Heart right ventricle (tissue), 16 donors: ENCODE data around the gene TPD52L2. TPM values are rescaled to one million over a fixed set of nuclear protein-coding genes. Genes with fewer than 3 reads are reported as not detected.
"Not testable (repeated sequence)": the region's sequence is repeated elsewhere in the genome, so short reads cannot be mapped to it uniquely, and the experiment has no call there.

Experiments
- ATAC-seq, 8 donors: fragments of 200-7000 bp; cut with Tn5 transposase; one replicate each; pipeline ENCODE4 v1.9.1; 2020; ENCODE audit warnings: mild to moderate bottlenecking in 8 of 8, moderate library complexity in 8 of 8, moderate number of reproducible peaks in 1 of 8
- DNase-seq, 2 donors: peaks; one replicate each; pipeline ENCODE4 v3.0.0-alpha.2; 2020
- H3K27ac ChIP-seq, 10 donors: fragments of 200-600 bp; sonication (generic) in 2 of 10; one replicate each; pipeline versions ENCODE4 v1.5.0 to v1.8.0; 2020 to 2022; ENCODE audit warnings: mild to moderate bottlenecking in 3 of 10
- H3K27me3 ChIP-seq, 7 donors: fragments of 200-600 bp; one replicate each; pipeline ENCODE4 v1.8.0; 2021 to 2022; ENCODE audit warnings: mild to moderate bottlenecking in 2 of 7
- H3K36me3 ChIP-seq, 9 donors: fragments of 200-600 bp; sonication (generic) in 1 of 9; one replicate each; pipeline versions ENCODE4 v1.5.0 to v1.8.0; 2020 to 2022; ENCODE audit warnings: mild to moderate bottlenecking in 2 of 9
- H3K4me1 ChIP-seq, 9 donors: fragments of 200-600 bp; sonication (generic) in 1 of 9; one replicate each; pipeline versions ENCODE4 v1.5.0 to v1.8.0; 2020 to 2022; ENCODE audit warnings: mild to moderate bottlenecking in 4 of 9
- H3K4me3 ChIP-seq, 10 donors: fragments of 200-600 bp; sonication (generic) in 2 of 10; one replicate each; pipeline versions ENCODE4 v1.5.0 to v1.8.0; 2020 to 2022; ENCODE audit warnings: mild to moderate bottlenecking in 7 of 10, moderate library complexity in 2 of 10
- H3K9me3 ChIP-seq, 11 donors: fragments of 200-600 bp in 10 of 11; sonication (generic) in 2 of 11; one replicate each; pipeline versions ENCODE4 v1.5.0 to v1.8.0; 2013 to 2022; ENCODE audit warnings: mild to moderate bottlenecking in 2 of 11, control low read depth in 1 of 11, moderate library complexity in 1 of 11
- CTCF ChIP-seq, 9 donors: fragments of 200-600 bp; sonication (generic) in 2 of 9; IDR thresholded peaks; one replicate each; pipeline versions ENCODE4 v1.5.0 to v1.8.0; 2021 to 2022; ENCODE audit warnings: antibody characterized with exemption in 9 of 9, mild to moderate bottlenecking in 5 of 9, moderate library complexity in 1 of 9
- WGBS, 2 donors: extraction: QIAGEN DNeasy Blood & Tissue Kit; methylation state at CpG; one replicate each; pipeline ENCODE4 v1.1.7; 2013; ENCODE audit warnings: inconsistent platforms in 1 of 2; 5-methylcytosine and 5-hydroxymethylcytosine counted together
- intact Hi-C, 10 donors: fragments of 100-400 bp; cut with DNase I; formaldehyde crosslinking; loops; one replicate each; pipeline versions ENCODE4 v1.11.1 to v1.14.2; 2022
- polyA plus RNA-seq, 2 donors: library from polyadenylated mRNA; stranded (reverse); fragments of 200-250 nt; gene quantifications; one replicate each; pipeline ENCODE4 v1.2.3, GENCODE V29; 2013
- total RNA-seq, 10 donors: library from RNA; stranded (reverse); fragmentation: NEBNext Ultra II Directional in 3 of 10; extraction: Animal tissue kit (Norgen Biotek cat#: 25700) in 3 of 10; gene quantifications; one replicate each; pipeline versions ENCODE4 v1.2.1 to v1.2.4, GENCODE V29; 2021 to 2023
- donor health status: Arrhythmogenic right ventricular cardiomyopathy.
- donor health status: ischemic (EF 13 %, LVEDD 7.1; RV severe dilation, severe dysfunction).
- donor health status: healthy with polysubstance abuse.
- donor health status: DM: no; HTN: yes; CAD: no.
- donor health status: DM: no; HTN: no; CAD: no.
- donor health status: ischemic (EF 25% LVEDD 6.9; RV normal size, moderate dysfunction).
- donor health status: ischemic (EF 25% LVEDD 5.7; RV mildly dilated, moderate dysfunction).
- donor health status: healthy.
- donor health status: DM: yes; HTN: yes; CAD: no.
- donor health status: Ischemic cardiomyopathy.
- donor health status: ischemic (EF 35%, LVEDD 5.7; RV mildly dilated, moderate dysfunction).
- donor health status: nonischemic (EF 11% LVEDD 7.7; RV severe dilation, severe dysfunction).
- donor health status: DM: yes; HTN: yes; CAD: no.
- donor health status: PGD.
- donor health status: ischemic (EF 29% LVEDD 5.4; RV normal size, mild dysfunction).
- donor health status: nonischemic (EF 23%, LVEDD 6.1; RV moderate dilation, normal function).

Gene TPD52L2
- total and polyA plus RNA-seq, 12 donors = 50.6 to 119 (median 72.8) TPM

GRCh38 chr20:63878899-63879663, 14.0 kb downstream of the TPD52L2 start:
- WGBS, 2 donors = 92 to 94% methylated on average over 14 of the region's 14 CpGs
- Histone ChIP-seq H3K4me3 (no peak overlapping the region), H3K27ac (no peak overlapping the region), H3K4me1 (peaks cover 0 to 18% (median 4%) of the 10 kb centered on the region in 9 donors), H3K9me3 (no peaks in the 10 kb centered on the region), H3K36me3 (peaks cover 0 to 91% (median 27%) of the 10 kb centered on the region in 9 donors), H3K27me3 (no peaks in the 10 kb centered on the region)
- TF ChIP-seq CTCF (IDR thresholded peaks at IDR 0.05) = no peak
- intact Hi-C loops = no loop called here
- DNase-seq = no peak
- ATAC-seq = no peak

DNA sequence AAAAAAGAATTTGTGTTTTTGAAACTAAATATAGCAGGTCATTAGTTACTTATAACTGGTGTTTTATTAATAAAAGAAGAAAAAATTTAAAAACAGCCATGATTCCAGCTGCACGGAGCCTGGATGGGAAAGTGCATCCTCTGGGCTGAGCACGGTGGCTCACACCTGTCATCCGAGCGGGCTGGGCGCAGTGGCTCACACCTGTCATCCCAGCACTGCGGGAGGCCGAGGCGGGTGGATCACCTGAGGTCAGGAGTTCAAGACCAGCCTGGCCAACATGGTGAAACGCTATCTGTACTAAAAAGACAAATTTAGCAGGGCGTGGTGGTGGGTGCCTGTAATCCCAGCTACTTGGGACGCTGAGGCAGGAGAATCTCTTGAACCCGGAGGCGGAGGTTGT, 15.8 kb downstream of the TPD52L2 start:
- DNase-seq, H3K9me3 ChIP-seq, H3K27ac ChIP-seq, ATAC-seq, H3K4me3 ChIP-seq, H3K27me3 ChIP-seq: not testable (repeated sequence)
- peaks cover 0 to 91% (median 18%) of the 10 kb centered on the region in 9 donors for H3K36me3 ChIP-seq
- intact Hi-C loops = loop anchor here in 1 of 10 donors (10.0 kb wide), 1 partner anchor 336 kb away; the partner anchor contains the start of gene SRMS
- 94 to 97% methylated on average over 13 of the region's 13 CpGs for WGBS, 2 donors
- H3K4me1 ChIP-seq = peaks cover 0 to 19% (median 6%) of the 10 kb centered on the region in 9 donors

DNA sequence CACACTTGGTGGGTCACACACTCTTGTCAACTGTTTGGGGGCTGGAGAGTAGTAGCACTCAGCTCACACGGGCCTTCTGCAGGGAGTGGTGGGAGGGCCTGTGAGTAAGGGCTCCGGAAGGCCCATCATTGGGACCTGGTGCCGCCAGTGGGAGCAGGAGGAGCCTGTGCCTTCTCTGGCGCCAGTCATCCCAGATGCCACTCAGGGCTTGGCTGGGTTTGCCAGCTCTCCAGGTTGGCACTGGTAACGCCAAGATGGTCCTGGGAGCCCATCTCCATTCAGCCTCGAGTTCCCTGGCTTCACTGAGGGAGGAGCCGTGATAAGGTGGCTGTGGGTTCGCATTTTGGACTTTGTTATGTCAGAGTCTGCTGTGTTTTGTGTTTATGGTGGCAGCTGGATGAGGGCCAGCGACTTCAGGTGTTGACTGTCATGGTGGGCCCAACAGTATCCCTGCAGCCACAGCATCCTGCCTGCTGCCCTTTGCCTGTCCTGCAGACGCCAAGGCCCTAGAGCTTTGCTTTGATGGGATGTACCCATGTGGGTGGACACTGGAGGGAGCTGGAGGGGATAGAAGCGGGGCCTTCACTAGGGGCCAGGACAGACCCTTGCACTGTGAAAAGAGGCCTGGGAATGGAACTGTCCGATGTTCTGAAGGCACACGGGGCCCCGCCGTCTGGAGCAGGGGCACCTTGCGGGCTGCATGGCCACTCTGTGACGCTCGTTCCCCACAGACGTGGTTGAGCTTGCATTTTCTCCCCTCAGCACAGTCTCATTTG, 16.6 kb downstream of the TPD52L2 start:
- H3K27ac ChIP-seq = no peak overlapping the region
- no peaks in the 10 kb centered on the region for H3K9me3 ChIP-seq
- peaks cover 0 to 91% (median 15%) of the 10 kb centered on the region in 9 donors for H3K36me3 ChIP-seq
- no peaks in the 10 kb centered on the region for H3K27me3 ChIP-seq
- H3K4me3 ChIP-seq = no peak overlapping the region
- no peak for TF ChIP-seq CTCF (IDR thresholded peaks at IDR 0.05)
- no peak for DNase-seq
- ATAC-seq = no peak
- intact Hi-C loops = loop anchor here in 1 of 10 donors (10.0 kb wide), 1 partner anchor 337 kb away; the partner anchor contains the start of gene SRMS
- H3K4me1 ChIP-seq = peaks cover 0 to 17% (median 6%) of the 10 kb centered on the region in 9 donors
- WGBS, 2 donors = 88% methylated on average over 19 of the region's 19 CpGs

GRCh38 chr20:63882257-63883200, 17.5 kb downstream of the TPD52L2 start:
- 87 to 90% methylated on average over 26 to 28 of the region's 28 CpGs for WGBS, 2 donors
- H3K4me1 ChIP-seq = peaks cover 0 to 17% (median 6%) of the 10 kb centered on the region in 9 donors
- H3K36me3 ChIP-seq = peaks cover 0 to 91% (median 17%) of the 10 kb centered on the region in 9 donors
- no peaks in the 10 kb centered on the region for H3K9me3 ChIP-seq
- no peak for ATAC-seq
- DNase-seq = no peak
- no peaks in the 10 kb centered on the region for H3K27me3 ChIP-seq
- intact Hi-C loops = loop anchor here in 1 of 10 donors (10.0 kb wide), 1 partner anchor 338 kb away; the partner anchor contains the start of gene SRMS
- no peak overlapping the region for H3K4me3 ChIP-seq
- TF ChIP-seq CTCF (IDR thresholded peaks at IDR 0.05) = no peak
- no peak overlapping the region for H3K27ac ChIP-seq
